NOMO-1 (cell line): ENCODE measurements around the gene ZNF747.
A peak's percentile ranks its signal among the peaks of the same experiment; 100 is the strongest.
"Not testable (repeated sequence)": the region's sequence is repeated elsewhere in the genome, so short reads cannot be mapped to it uniquely, and the experiment has no call there.

Source experiments
- DNase-seq, 2 experiments: peaks; one replicate each; lab custom pipeline; 2025; ENCODE audit not compliant: unreplicated experiment in 2 of 2; lab: John Stamatoyannopoulos, UW

The ZNF747 gene

GRCh38 chr16:30557957-30558788 is 23.5 kb upstream of the ZNF747 start, which contains the start of gene ZNF764:
ZNF764 (minus strand) TSS chr16:30558374; CDS start chr16:30558182, 192 bp downstream.
- DNase-seq = peak; percentile 97 to 98

GRCh38 chr16:30557707-30557956 is 23.0 kb upstream of the ZNF747 start:
- DNase-seq = no peak

GRCh38 chr16:30556125-30556473 is 21.4 kb upstream of the ZNF747 start:
- no peak for DNase-seq

- no peak for DNase-seq
Measured at GRCh38 chr16:30555315-30556124, 20.9 kb upstream of the ZNF747 start.

GRCh38 chr16:30554557-30555314 is 20.1 kb upstream of the ZNF747 start:
- no peak for DNase-seq

GRCh38 chr16:30553393-30553899 is 18.8 kb upstream of the ZNF747 start:
- peak; percentile 10 to 26 for DNase-seq

- no peak for DNase-seq
Measured at GRCh38 chr16:30552956-30553355, 18.3 kb upstream of the ZNF747 start.

GRCh38 chr16:30551781-30552180 is 17.1 kb upstream of the ZNF747 start:
- no peak for DNase-seq

GRCh38 chr16:30548416-30549253 is 14.0 kb upstream of the ZNF747 start:
- no peak for DNase-seq

GRCh38 chr16:30546115-30546514 is 11.5 kb upstream of the ZNF747 start:
- DNase-seq = peak in 1 of 2 experiments; percentile 45

GRCh38 chr16:30543067-30543466 is 8.4 kb upstream of the ZNF747 start:
- DNase-seq = no peak

GRCh38 chr16:30541502-30542329 is 7.1 kb upstream of the ZNF747 start:
- no peak for DNase-seq

GRCh38 chr16:30540916-30541464 is 6.3 kb upstream of the ZNF747 start:
- not testable (repeated sequence) for DNase-seq

- not testable (repeated sequence) for DNase-seq
Measured at GRCh38 chr16:30539986-30540526, 5.4 kb upstream of the ZNF747 start.

- no peak for DNase-seq
Measured at GRCh38 chr16:30539000-30539964, 4.6 kb upstream of the ZNF747 start.

GRCh38 chr16:30536391-30537024 is 1.9 kb upstream of the ZNF747 start:
- not testable (repeated sequence) for DNase-seq

GRCh38 chr16:30535777-30536190 is 1.1 kb upstream of the ZNF747 start:
- DNase-seq = peak; percentile 74 to 84
